Measurements from ENCODE around the gene TCF12.

TCF12 gene

GRCh38 chr15:57026016-57026592 lies 107.7 kb downstream of the TCF12 start:
- DNase-seq: no peak

- no peak for DNase-seq
Observed at GRCh38 chr15:57027596-57027995, 109.2 kb downstream of the TCF12 start.

- no peak for DNase-seq
Observed at GRCh38 chr15:57028176-57028575, 109.7 kb downstream of the TCF12 start.

GRCh38 chr15:57030011-57030410 lies 111.6 kb downstream of the TCF12 start:
- DNase-seq: no peak

GRCh38 chr15:57031082-57031481 lies 112.6 kb downstream of the TCF12 start:
- no peak for DNase-seq

GRCh38 chr15:57031605-57032004 lies 113.2 kb downstream of the TCF12 start:
- no peak for DNase-seq

- no peak for DNase-seq
Observed at GRCh38 chr15:57032338-57032737, 113.9 kb downstream of the TCF12 start.

GRCh38 chr15:57033715-57034439 lies 115.4 kb downstream of the TCF12 start:
- no peak for DNase-seq

- DNase-seq: no peak
Observed at GRCh38 chr15:57034613-57035012, 116.2 kb downstream of the TCF12 start.

GRCh38 chr15:57035664-57036063 lies 117.2 kb downstream of the TCF12 start:
- no peak for DNase-seq

GRCh38 chr15:57036352-57036751 lies 117.9 kb downstream of the TCF12 start:
- no peak for DNase-seq

- no peak for DNase-seq
Observed at GRCh38 chr15:57037548-57037947, 119.1 kb downstream of the TCF12 start.

- no peak for DNase-seq
Observed at GRCh38 chr15:57038040-57038439, 119.6 kb downstream of the TCF12 start.

- DNase-seq: no peak
Observed at GRCh38 chr15:57038496-57038895, 120.1 kb downstream of the TCF12 start.

- DNase-seq: no peak
Observed at GRCh38 chr15:57041416-57041815, 123.0 kb downstream of the TCF12 start.

GRCh38 chr15:57044072-57044702 lies 125.7 kb downstream of the TCF12 start:
- DNase-seq: no peak

- no peak for DNase-seq
Observed at GRCh38 chr15:57044970-57045369, 126.5 kb downstream of the TCF12 start.

GRCh38 chr15:57045741-57046382 lies 127.4 kb downstream of the TCF12 start:
- DNase-seq: no peak

- no peak for DNase-seq
Observed at GRCh38 chr15:57048930-57049549, 130.6 kb downstream of the TCF12 start.

GRCh38 chr15:57053470-57053869 lies 135.0 kb downstream of the TCF12 start:
- no peak for DNase-seq

GRCh38 chr15:57054204-57054750 lies 135.8 kb downstream of the TCF12 start:
- no peak for DNase-seq

GRCh38 chr15:57056357-57056756 lies 137.9 kb downstream of the TCF12 start:
- no peak for DNase-seq

Data from RPMI8226 (cell line).